Neuronal stem cell (in vitro differentiated cells): ENCODE results near the gene EHMT1.

Experiments used
- DNase-seq: peaks from one replicate; pipeline ENCODE4 v3.0.0-alpha.2; 2013; ENCODE audit warnings: low spot score
- H2AFZ ChIP-seq: one replicate; pipeline ENCODE4 v1.6.1; 2013; ENCODE audit warnings: mild to moderate bottlenecking, low read length, inconsistent platforms
- H2AK5ac ChIP-seq: 2 replicates; pipeline ENCODE4 v1.6.1; 2013; ENCODE audit warnings: low read depth, mild to moderate bottlenecking, inconsistent platforms, low read length, moderate library complexity, mixed read lengths
- H2BK120ac ChIP-seq: 2 replicates; pipeline ENCODE4 v1.6.1; 2013; ENCODE audit warnings: low read depth, mild to moderate bottlenecking, inconsistent platforms, low read length, moderate library complexity, mixed read lengths
- H2BK12ac ChIP-seq: one replicate; pipeline ENCODE4 v1.6.1; 2013; ENCODE audit warnings: low read length, inconsistent platforms
- H2BK15ac ChIP-seq: 2 replicates; pipeline ENCODE4 v1.6.1; 2013; ENCODE audit warnings: mild to moderate bottlenecking, low read length, inconsistent platforms, mixed read lengths
- H2BK5ac ChIP-seq: one replicate; pipeline ENCODE4 v1.6.1; 2013; ENCODE audit warnings: inconsistent platforms, mild to moderate bottlenecking, low read length, moderate library complexity
- H3K14ac ChIP-seq: one replicate; pipeline ENCODE4 v1.6.1; 2013; ENCODE audit warnings: low read length, inconsistent platforms
- H3K18ac ChIP-seq: 2 replicates; pipeline ENCODE4 v1.6.1; 2013; ENCODE audit warnings: low read length, inconsistent platforms
- H3K23ac ChIP-seq: 2 replicates; pipeline ENCODE4 v1.6.1; 2013; ENCODE audit warnings: low read depth, mild to moderate bottlenecking, mixed read lengths, low read length, inconsistent platforms; ENCODE audit not compliant: poor library complexity
- H3K27ac ChIP-seq: replicated peaks from 3 replicates; pipeline ENCODE4 v1.5.1; 2013; ENCODE audit warnings: low read length, inconsistent platforms
- H3K27me3 ChIP-seq, 3 experiments: 2 replicates each; pipeline ENCODE4 v1.6.1; 2013; ENCODE audit warnings: low read length in 3 of 3, mild to moderate bottlenecking in 2 of 3, inconsistent platforms in 1 of 3, low read depth in 1 of 3, mixed read lengths in 1 of 3, moderate library complexity in 1 of 3; ENCODE audit not compliant: control insufficient read depth in 3 of 3, insufficient read depth in 3 of 3
- H3K36me3 ChIP-seq, 2 donors: replicated peaks in 1 of 2; 2 replicates each; pipeline ENCODE4 v1.6.1; 2013; ENCODE audit warnings: low read length in 2 of 2; ENCODE audit not compliant: control insufficient read depth in 2 of 2, insufficient read depth in 2 of 2
- H3K4ac ChIP-seq: 2 replicates; pipeline ENCODE4 v1.6.1; 2013; ENCODE audit warnings: inconsistent platforms, mild to moderate bottlenecking, low read length, moderate library complexity
- H3K4me1 ChIP-seq, 2 donors: 1 replicate in 1 of 2; 2 replicates in 1 of 2; pipeline ENCODE4 v1.6.1; 2013; ENCODE audit warnings: low read length in 2 of 2, low read depth in 1 of 2; ENCODE audit not compliant: control insufficient read depth in 2 of 2, insufficient read depth in 1 of 2
- H3K4me2 ChIP-seq: one replicate; pipeline ENCODE4 v1.6.1; 2013; ENCODE audit warnings: mild to moderate bottlenecking, low read length, inconsistent platforms; ENCODE audit not compliant: insufficient read depth, poor library complexity, severe bottlenecking
- H3K4me3 ChIP-seq, 2 donors: 2 replicates each; pipeline ENCODE4 v1.5.1; 2013; ENCODE audit warnings: low read length in 2 of 2, mild to moderate bottlenecking in 2 of 2, inconsistent platforms in 1 of 2, moderate library complexity in 1 of 2
- H3K79me1 ChIP-seq: one replicate; pipeline ENCODE4 v1.6.1; 2013; ENCODE audit warnings: low read depth, mild to moderate bottlenecking, inconsistent platforms, low read length, moderate library complexity
- H3K9ac ChIP-seq: one replicate; pipeline ENCODE4 v1.6.1; 2013; ENCODE audit warnings: mild to moderate bottlenecking, low read depth, low read length, inconsistent platforms; ENCODE audit not compliant: poor library complexity
- H3K9me3 ChIP-seq, 2 donors: replicated peaks in 1 of 2; 2 replicates each; pipeline versions ENCODE3 to v1.6.1; 2013; ENCODE audit warnings: low read length in 2 of 2, mild to moderate bottlenecking in 2 of 2, inconsistent platforms in 1 of 2, low read depth in 1 of 2, mixed read lengths in 1 of 2, moderate library complexity in 1 of 2; ENCODE audit not compliant: control insufficient read depth in 2 of 2, insufficient read depth in 1 of 2
- H4K8ac ChIP-seq: one replicate; pipeline ENCODE4 v1.6.1; 2013; ENCODE audit warnings: low read depth, mild to moderate bottlenecking, inconsistent platforms, low read length, moderate library complexity
- H4K91ac ChIP-seq: one replicate; pipeline ENCODE4 v1.6.1; 2013; ENCODE audit warnings: low read length, low read depth, mild to moderate bottlenecking, inconsistent platforms; ENCODE audit not compliant: poor library complexity
- WGBS, 2 donors: extraction: QIAGEN DNeasy Blood & Tissue Kit; methylation state at CpG; one replicate each; pipeline ENCODE4 v1.1.7; 2013; ENCODE audit warnings: missing lambda C conversion rate in 2 of 2, mixed read lengths in 1 of 2; ENCODE audit not compliant: insufficient read length in 2 of 2, insufficient replicate concordance in 1 of 2; ENCODE audit errors: extremely low coverage in 2 of 2; 5-methylcytosine and 5-hydroxymethylcytosine counted together

EHMT1 gene

GRCh38 chr9:137674307-137674975, 55.6 kb downstream of the EHMT1 start:
- no peak overlapping the region for H4K8ac ChIP-seq
- no peaks in the 10 kb centered on the region for H3K27me3 ChIP-seq
- H2BK15ac ChIP-seq, result no peak overlapping the region
- H3K9ac ChIP-seq, result no peak overlapping the region
- H3K4me3 ChIP-seq, result no peak overlapping the region
- no peak overlapping the region for H3K23ac ChIP-seq
- H3K79me1 ChIP-seq, result peaks cover 10% of the 10 kb centered on the region
- no peak overlapping the region for H2AFZ ChIP-seq
- peaks cover 0 to 3% of the 10 kb centered on the region in 2 donors for H3K9me3 ChIP-seq
- whole genome bisulfite sequencing, 2 donors, result no CpG with 5 or more reads among the region's 15 CpGs
- no peak overlapping the region for H3K4ac ChIP-seq
- H2BK12ac ChIP-seq, result no peak overlapping the region
- DNase-seq, result no peak
- peaks cover 0 to 15% of the 10 kb centered on the region in 2 donors for H3K36me3 ChIP-seq
- H3K4me2 ChIP-seq, result no peak overlapping the region
- peaks cover 18 to 44% of the 10 kb centered on the region in 2 donors for H3K4me1 ChIP-seq
- H2AK5ac ChIP-seq, result no peak overlapping the region
- H3K18ac ChIP-seq, result peak overlapping the region; percentile 15
- H3K27ac ChIP-seq, result no peak overlapping the region
- H2BK5ac ChIP-seq, result no peak overlapping the region
- no peak overlapping the region for H4K91ac ChIP-seq
- H3K14ac ChIP-seq, result no peak overlapping the region
- no peak overlapping the region for H2BK120ac ChIP-seq

- H3K27me3 ChIP-seq, result no peaks in the 10 kb centered on the region
- peaks cover 0 to 13% of the 10 kb centered on the region in 2 donors for H3K36me3 ChIP-seq
- H3K4me2 ChIP-seq, result no peak overlapping the region
- no peak overlapping the region for H3K4me3 ChIP-seq
- H3K14ac ChIP-seq, result no peak overlapping the region
- no peak overlapping the region for H4K8ac ChIP-seq
- no peak overlapping the region for H3K18ac ChIP-seq
- H3K9me3 ChIP-seq, result peaks cover 0 to 3% of the 10 kb centered on the region in 2 donors
- H3K27ac ChIP-seq, result no peak overlapping the region
- no peak overlapping the region for H2BK120ac ChIP-seq
- peaks cover 10% of the 10 kb centered on the region for H3K79me1 ChIP-seq
- H3K4ac ChIP-seq, result no peak overlapping the region
- no peak overlapping the region for H3K23ac ChIP-seq
- no peak for DNase-seq
- no peak overlapping the region for H3K9ac ChIP-seq
- no peak overlapping the region for H4K91ac ChIP-seq
- no peak overlapping the region for H2AK5ac ChIP-seq
- no peak overlapping the region for H2BK5ac ChIP-seq
- no CpG with 5 or more reads among the region's 5 CpGs for WGBS, 2 donors
- H2BK12ac ChIP-seq, result no peak overlapping the region
- no peak overlapping the region for H2BK15ac ChIP-seq
- H3K4me1 ChIP-seq, result peaks cover 18 to 49% of the 10 kb centered on the region in 2 donors
- no peak overlapping the region for H2AFZ ChIP-seq
Measured at GRCh38 chr9:137674976-137675320, 56.1 kb downstream of the EHMT1 start.

- Histone ChIP-seq H3K27me3 (no peaks in the 10 kb centered on the region), H2AFZ (no peak overlapping the region), H3K27ac (no peak overlapping the region), H3K4me3 (no peak overlapping the region), H2AK5ac (no peak overlapping the region), H3K79me1 (peaks cover 13% of the 10 kb centered on the region), H3K14ac (no peak overlapping the region), H3K36me3 (peaks cover 0 to 16% of the 10 kb centered on the region in 2 donors), H4K91ac (no peak overlapping the region), H3K4me1 (peaks cover 21 to 29% of the 10 kb centered on the region in 2 donors), H2BK12ac (no peak overlapping the region), H3K23ac (no peak overlapping the region), H3K9ac (no peak overlapping the region), H2BK15ac (no peak overlapping the region), H4K8ac (no peak overlapping the region), H3K4ac (no peak overlapping the region), H3K4me2 (no peak overlapping the region), H3K18ac (no peak overlapping the region), H2BK5ac (no peak overlapping the region), H2BK120ac (no peak overlapping the region), H3K9me3 (peaks cover 0 to 3% of the 10 kb centered on the region in 2 donors)
- WGBS, 2 donors, result no CpG with 5 or more reads among the region's 12 CpGs
- no peak for DNase-seq
Measured at GRCh38 chr9:137676998-137677397, 58.2 kb downstream of the EHMT1 start.

GRCh38 chr9:137678202-137678601, 59.4 kb downstream of the EHMT1 start:
- Histone ChIP-seq H2BK15ac (no peak overlapping the region), H3K27ac (no peak overlapping the region), H3K23ac (no peak overlapping the region), H3K18ac (no peak overlapping the region), H3K36me3 (peaks cover 0 to 16% of the 10 kb centered on the region in 2 donors), H4K8ac (no peak overlapping the region), H3K9me3 (peaks cover 0 to 3% of the 10 kb centered on the region in 2 donors), H3K4me2 (no peak overlapping the region), H3K4me1 (peaks cover 27 to 35% of the 10 kb centered on the region in 2 donors), H2AK5ac (no peak overlapping the region), H3K4me3 (no peak overlapping the region), H2AFZ (no peak overlapping the region), H2BK12ac (no peak overlapping the region), H3K79me1 (peaks cover 13% of the 10 kb centered on the region), H2BK5ac (no peak overlapping the region), H2BK120ac (no peak overlapping the region), H3K14ac (no peak overlapping the region), H4K91ac (no peak overlapping the region), H3K4ac (no peak overlapping the region), H3K9ac (no peak overlapping the region), H3K27me3 (no peaks in the 10 kb centered on the region)
- no CpG with 5 or more reads among the region's 12 CpGs for WGBS, 2 donors
- DNase-seq, result no peak
